Endodermal cell (in vitro differentiated cells): ENCODE measurements around the gene TNFRSF1A. TPM values are rescaled to one million over a fixed set of nuclear protein-coding genes. Genes with fewer than 3 reads are reported as not detected.
"Not testable (repeated sequence)": the region's sequence is repeated elsewhere in the genome, so short reads cannot be mapped to it uniquely, and the experiment has no call there.

ENCODE experiments used
- DNase-seq: peaks from one replicate; pipeline ENCODE4 v3.0.0-alpha.2; 2017
- H3K27ac ChIP-seq: 2 replicates; pipeline ENCODE4 v1.5.1; 2013; ENCODE audit warnings: mild to moderate bottlenecking, low read depth, low read length, moderate library complexity
- H3K27me3 ChIP-seq: 2 replicates; pipeline ENCODE4 v1.6.1; 2013; ENCODE audit warnings: mild to moderate bottlenecking, low read length, moderate library complexity; ENCODE audit not compliant: insufficient read depth, control insufficient read depth, poor library complexity, severe bottlenecking
- H3K36me3 ChIP-seq: 2 replicates; pipeline ENCODE4 v1.7.0; 2013; ENCODE audit warnings: mild to moderate bottlenecking, low read length, moderate library complexity; ENCODE audit not compliant: control insufficient read depth, insufficient read depth
- H3K4me1 ChIP-seq: one replicate; pipeline ENCODE4 v1.7.0; 2013; ENCODE audit warnings: low read length; ENCODE audit not compliant: control insufficient read depth, insufficient read depth
- H3K4me3 ChIP-seq: 2 replicates; pipeline ENCODE4 v1.5.1; 2013; ENCODE audit warnings: mild to moderate bottlenecking, low read length, moderate library complexity
- H3K9ac ChIP-seq: 2 replicates; pipeline ENCODE4 v1.6.1; 2013; ENCODE audit warnings: mild to moderate bottlenecking, low read length, moderate library complexity; ENCODE audit not compliant: poor library complexity, severe bottlenecking; ENCODE audit errors: extremely low read depth
- H3K9me3 ChIP-seq: 2 replicates; pipeline ENCODE4 v1.6.1; 2013; ENCODE audit warnings: mild to moderate bottlenecking, low read length, moderate library complexity; ENCODE audit not compliant: control insufficient read depth
- H3K27ac Mint-ChIP-seq: 2 replicates; pipeline ENCODE4 v1.8.0; 2020; ENCODE audit warnings: mixed read lengths
- H3K27me3 Mint-ChIP-seq: 2 replicates; pipeline ENCODE4 v1.8.0; 2021; ENCODE audit warnings: mild to moderate bottlenecking, mixed read lengths; ENCODE audit not compliant: insufficient read depth
- H3K36me3 Mint-ChIP-seq: 2 replicates; pipeline ENCODE4 v1.8.0; 2020; ENCODE audit warnings: low read depth, mixed read lengths
- H3K4me1 Mint-ChIP-seq: 2 replicates; pipeline ENCODE4 v1.8.0; 2020; ENCODE audit warnings: mixed read lengths
- H3K4me3 Mint-ChIP-seq: 2 replicates; pipeline ENCODE4 v1.8.0; 2020; ENCODE audit warnings: mild to moderate bottlenecking, moderate library complexity, mixed read lengths
- H3K9me3 Mint-ChIP-seq: 2 replicates; pipeline ENCODE4 v1.8.0; 2020; ENCODE audit warnings: mild to moderate bottlenecking, mixed read lengths
- CTCF ChIP-seq: fragments of 200-600 bp; sonication (generic); conservative IDR thresholded peaks from 2 replicates; pipeline ENCODE4 v1.5.0; 2021; ENCODE audit warnings: antibody characterized with exemption, mild to moderate bottlenecking
- WGBS, 2 experiments: methylation state at CpG; one replicate each; pipeline versions ENCODE4 v1.1.5 to v1.1.7; 2013; ENCODE audit warnings: missing lambda C conversion rate in 2 of 2, mixed read lengths in 1 of 2; ENCODE audit not compliant: insufficient coverage in 1 of 2, insufficient read length in 1 of 2; 5-methylcytosine and 5-hydroxymethylcytosine counted together
- total RNA-seq, 2 donors: library from RNA; stranded (reverse); fragmentation: NEBNext Ultra II Directional in 1 of 2; extraction: Animal tissue kit (Norgen Biotek cat#: 25700) in 1 of 2; gene quantifications; 2 replicates in 1 of 2; 3 replicates in 1 of 2; pipeline ENCODE4 v1.2.1, GENCODE V29; 2021

TNFRSF1A gene
- total RNA-seq, 2 donors from 2014 or later: 43.2 to 86.2 TPM

- DNase-seq: peak; percentile 57
- Mint-ChIP-seq H3K27ac (no peak overlapping the region), H3K9me3 (no peaks in the 10 kb centered on the region), H3K36me3 (peaks cover under 1% of the 10 kb centered on the region), H3K4me3 (no peak overlapping the region), H3K4me1 (peaks cover 35% of the 10 kb centered on the region), H3K27me3 (no peaks in the 10 kb centered on the region)
- Histone ChIP-seq H3K27me3 (no peaks in the 10 kb centered on the region), H3K4me3 (peak overlapping the region; percentile 97), H3K36me3 (no peaks in the 10 kb centered on the region), H3K9me3 (no peaks in the 10 kb centered on the region), H3K27ac (no peak overlapping the region), H3K4me1 (peaks cover 20% of the 10 kb centered on the region), H3K9ac (peak overlapping the region; percentile 72)
- WGBS, 2 experiments: 17 to 24% methylated on average over 7 to 9 of the region's 9 CpGs
- TF ChIP-seq CTCF: no peak
Measured at GRCh38 chr12:6340032-6340638, 1.7 kb downstream of the TNFRSF1A start.

GRCh38 chr12:6338955-6339354 is 2.9 kb downstream of the TNFRSF1A start:
- Mint-ChIP-seq H3K4me3 (no peak overlapping the region), H3K27me3 (no peaks in the 10 kb centered on the region), H3K9me3 (no peaks in the 10 kb centered on the region), H3K36me3 (peaks cover 12% of the 10 kb centered on the region), H3K27ac (no peak overlapping the region), H3K4me1 (peaks cover 40% of the 10 kb centered on the region)
- Histone ChIP-seq H3K4me3 (peak overlapping the region; percentile 97), H3K9ac (no peak overlapping the region), H3K36me3 (peaks cover 9% of the 10 kb centered on the region), H3K27ac (no peak overlapping the region), H3K9me3 (no peaks in the 10 kb centered on the region), H3K27me3 (no peaks in the 10 kb centered on the region), H3K4me1 (peaks cover 20% of the 10 kb centered on the region)
- no peak for TF ChIP-seq CTCF
- DNase-seq: no peak
- WGBS, 2 experiments: 81 to 100% methylated on average over 2 to 3 of the region's 3 CpGs

GRCh38 chr12:6338536-6338935 is 3.3 kb downstream of the TNFRSF1A start:
- H3K27ac Mint-ChIP-seq, H3K27me3 Mint-ChIP-seq, H3K9me3 ChIP-seq, H3K27me3 ChIP-seq, H3K4me3 ChIP-seq, H3K4me3 Mint-ChIP-seq, H3K9ac ChIP-seq, H3K9me3 Mint-ChIP-seq, H3K27ac ChIP-seq: not testable (repeated sequence)
- Histone ChIP-seq H3K4me1 (peaks cover 20% of the 10 kb centered on the region), H3K36me3 (peaks cover 13% of the 10 kb centered on the region)
- peak; percentile 55 for DNase-seq
- H3K4me1 Mint-ChIP-seq: peaks cover 36% of the 10 kb centered on the region
- H3K36me3 Mint-ChIP-seq: peaks cover 16% of the 10 kb centered on the region
- WGBS, 2 experiments: 95 to 98% methylated on average over 5 to 8 of the region's 8 CpGs
